ENCODE results near the gene ANXA2R. TPM values are rescaled to one million over a fixed set of nuclear protein-coding genes. Genes with fewer than 3 reads are reported as not detected.
A peak's percentile ranks its signal among the peaks of the same experiment; 100 is the strongest.

Gene ANXA2R
- polyA plus RNA-seq, 3 donors: 1.1 to 1.4 (median 1.4) TPM

DNA sequence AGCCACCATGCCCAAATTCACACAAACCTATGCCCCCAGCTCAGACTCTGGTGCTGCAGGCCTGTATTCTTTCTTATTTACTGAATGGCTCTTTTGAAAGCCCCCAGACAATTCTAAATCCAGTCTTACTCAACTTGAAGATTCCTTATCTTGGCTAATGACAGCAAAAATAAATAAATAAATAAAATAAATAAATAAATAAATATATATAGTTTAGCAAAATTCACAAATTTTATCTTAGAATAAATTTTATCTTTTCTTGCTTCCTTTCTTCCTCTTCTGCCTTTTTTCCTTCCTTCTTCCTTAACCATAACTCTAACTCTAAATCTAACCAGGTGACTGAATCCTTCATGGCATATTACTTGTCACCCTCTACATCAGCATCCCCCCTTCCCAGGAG is 25.6 kb downstream of the ANXA2R start:
- DNase-seq (ENCODE audit: extremely low read depth in 1 of 11, low read depth in 9 of 11, low spot score in 4 of 11): no peak

DNA sequence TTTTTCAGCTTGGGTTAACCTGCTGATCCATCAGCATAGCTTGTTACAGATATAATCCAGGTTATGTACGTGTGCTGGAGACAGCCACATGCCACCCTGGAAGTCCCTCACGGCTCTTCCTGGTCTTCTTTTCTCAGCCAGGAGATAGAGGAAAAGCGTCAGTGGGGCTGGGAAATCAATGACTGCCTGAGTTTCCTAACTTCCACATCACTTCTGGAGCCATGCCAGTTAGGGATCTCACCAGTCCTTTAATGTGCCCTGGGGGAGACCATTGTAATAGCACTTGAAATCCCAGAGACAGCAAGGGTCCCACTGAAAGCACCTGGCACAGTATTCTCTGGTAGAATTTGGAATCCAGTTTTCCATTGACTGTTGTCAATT is 29.2 kb downstream of the ANXA2R start:
- no peak for DNase-seq (ENCODE audit: extremely low read depth in 1 of 11, low read depth in 9 of 11, low spot score in 4 of 11)

DNA sequence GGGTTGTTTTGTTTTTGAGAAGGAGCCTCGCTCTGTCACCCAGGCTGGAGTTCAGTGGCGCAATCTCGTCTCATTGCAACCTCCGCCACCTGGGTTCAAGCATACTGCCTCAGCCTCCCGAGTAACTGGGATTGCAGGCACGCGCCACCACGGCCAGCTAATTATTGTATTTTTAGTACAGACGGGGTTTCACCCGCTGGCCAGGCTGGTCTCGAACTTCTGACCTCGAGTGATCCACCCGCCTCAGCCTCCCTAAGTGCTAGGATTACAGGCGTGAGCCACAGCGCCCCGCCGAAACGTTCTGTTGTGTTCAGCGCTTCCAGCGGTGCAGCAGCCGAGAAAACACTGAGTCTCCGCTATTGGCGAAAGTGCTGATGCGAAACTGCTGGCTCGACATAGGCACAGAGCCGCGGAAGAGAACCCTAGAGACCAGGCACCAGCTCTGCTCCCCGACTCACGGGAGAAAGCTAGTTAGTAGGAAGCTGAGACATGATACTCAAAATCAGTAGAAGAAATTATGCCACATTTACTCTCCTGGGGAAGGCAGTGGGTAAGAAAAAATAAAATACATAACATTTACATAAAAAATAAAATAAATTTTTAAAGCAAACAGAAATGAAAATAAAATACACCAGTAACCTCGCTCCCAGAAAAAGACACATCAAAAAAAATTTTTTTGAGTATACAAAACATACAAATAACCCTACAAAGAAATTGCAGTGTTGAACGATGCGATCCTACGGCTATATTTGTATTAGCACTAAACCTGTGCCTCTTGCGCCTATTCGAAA is 31.6 kb downstream of the ANXA2R start:
- peak in 2 of 11 donors; percentile 79 to 82 for DNase-seq (ENCODE audit: extremely low read depth in 1 of 11, low read depth in 9 of 11, low spot score in 4 of 11)

DNA sequence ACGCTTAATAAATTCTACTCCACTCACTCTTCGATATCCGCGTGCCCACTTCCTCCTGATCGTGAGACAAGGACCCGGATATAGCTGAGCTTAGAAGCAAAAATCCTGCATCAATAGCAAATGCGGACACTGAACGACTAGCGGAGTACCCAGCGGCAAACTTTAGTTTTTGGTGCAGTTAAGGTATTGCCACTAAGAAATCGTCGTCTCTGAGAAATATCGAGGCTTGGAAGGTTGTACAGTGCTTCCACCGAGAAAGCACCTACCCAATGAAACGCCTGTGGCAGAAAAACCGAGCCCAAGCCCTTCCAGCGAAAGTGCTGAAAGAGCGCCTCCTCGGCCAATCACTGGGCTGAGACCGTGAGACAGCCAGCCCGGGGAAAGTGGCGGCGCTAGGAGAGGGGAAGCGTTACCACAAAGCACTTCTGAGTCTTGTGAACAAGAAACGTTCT is 32.2 kb downstream of the ANXA2R start:
- DNase-seq (ENCODE audit: extremely low read depth in 1 of 11, low read depth in 9 of 11, low spot score in 4 of 11): no peak

DNA sequence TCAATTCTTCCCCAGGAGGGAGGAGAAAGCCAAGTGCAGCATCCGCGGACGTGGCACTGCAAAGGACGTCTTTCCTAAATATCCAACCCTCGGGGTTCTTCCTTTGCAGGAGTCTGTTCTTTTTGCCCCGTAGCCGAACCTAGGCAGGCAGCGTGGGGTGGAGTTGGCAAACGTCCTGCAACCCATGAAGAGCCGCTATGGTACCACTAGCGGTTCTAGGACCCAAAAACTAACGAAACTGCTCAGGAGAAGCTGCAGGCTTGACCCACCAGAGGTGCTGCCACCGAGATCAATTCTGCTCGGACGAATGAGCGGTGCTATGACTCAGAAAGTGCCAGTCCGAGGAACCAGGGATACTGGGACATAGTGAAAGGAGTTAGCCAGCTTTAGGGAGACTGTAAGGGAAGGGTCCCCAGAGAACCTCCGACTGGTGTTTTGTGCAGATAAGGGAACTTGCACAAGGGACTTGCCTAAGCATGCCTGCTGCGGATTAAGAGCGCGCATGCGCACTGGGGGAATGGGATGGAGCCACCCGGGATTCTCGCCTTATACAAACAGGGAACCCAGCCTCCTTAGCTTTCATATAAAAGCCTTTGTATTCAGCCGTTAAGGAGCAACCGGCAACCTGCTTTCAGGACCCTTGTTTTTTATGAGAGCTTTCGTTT is 32.7 kb downstream of the ANXA2R start:
- DNase-seq (ENCODE audit: extremely low read depth in 1 of 11, low read depth in 9 of 11, low spot score in 4 of 11): peak in 3 of 11 donors; percentile 67 to 72 (median 71)

DNA sequence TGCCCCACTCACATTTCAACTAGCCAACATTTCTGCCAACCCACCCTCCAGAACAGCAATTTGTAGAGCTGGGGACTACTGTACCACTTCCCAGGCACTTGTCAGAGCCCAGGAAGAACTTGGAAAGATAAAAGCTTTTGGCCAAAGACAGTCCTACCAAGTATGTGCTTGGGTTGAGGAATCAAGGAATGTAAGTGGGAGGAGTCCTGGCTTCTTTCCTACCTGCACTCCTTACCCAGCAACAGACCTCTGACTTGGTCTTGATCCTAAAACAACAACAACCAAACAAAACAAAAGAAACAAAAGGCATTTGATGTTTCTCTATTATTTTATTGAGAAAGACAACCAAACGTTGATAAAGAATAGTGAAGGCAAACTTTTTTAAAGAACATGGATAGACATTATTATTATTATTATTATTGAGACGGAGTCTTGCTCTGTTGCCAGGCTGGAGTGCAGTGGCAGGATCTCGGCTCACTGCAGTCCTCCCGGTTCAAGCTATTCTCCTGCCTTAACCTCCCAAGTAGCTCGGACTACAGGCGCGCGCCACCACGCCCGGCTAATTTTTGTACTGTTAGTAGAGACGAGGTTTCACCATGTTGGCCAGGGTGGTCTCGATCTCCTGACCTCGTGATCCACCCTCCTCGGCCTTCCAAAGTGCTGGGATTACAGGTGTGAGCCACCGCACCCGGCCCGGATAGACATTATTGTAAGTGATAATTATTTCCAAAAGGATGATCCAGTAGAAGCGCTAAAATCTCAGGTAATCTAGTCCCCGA is 33.5 kb downstream of the ANXA2R start:
- DNase-seq (ENCODE audit: extremely low read depth in 1 of 11, low read depth in 9 of 11, low spot score in 4 of 11): no peak

DNA sequence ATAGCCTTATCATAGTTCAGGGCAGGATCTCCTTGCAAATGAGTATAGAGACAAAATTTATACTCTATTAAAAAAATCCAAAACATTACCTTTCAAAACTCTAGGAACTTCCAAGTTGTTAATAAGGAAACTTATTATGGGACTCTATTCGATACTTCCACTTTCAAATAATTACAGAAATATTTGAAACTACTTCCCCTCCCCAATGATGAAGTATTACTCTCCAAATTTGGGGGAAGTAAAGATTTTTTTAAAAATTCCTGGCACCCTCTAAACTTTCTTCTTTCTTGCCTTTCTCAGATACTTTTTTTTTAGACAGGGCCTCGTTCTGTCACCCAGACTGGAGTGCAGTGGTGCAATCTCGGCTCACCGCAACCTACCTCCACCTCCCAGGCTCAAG is 35.1 kb downstream of the ANXA2R start:
- DNase-seq (ENCODE audit: extremely low read depth in 1 of 11, low read depth in 9 of 11, low spot score in 4 of 11): no peak

DNA sequence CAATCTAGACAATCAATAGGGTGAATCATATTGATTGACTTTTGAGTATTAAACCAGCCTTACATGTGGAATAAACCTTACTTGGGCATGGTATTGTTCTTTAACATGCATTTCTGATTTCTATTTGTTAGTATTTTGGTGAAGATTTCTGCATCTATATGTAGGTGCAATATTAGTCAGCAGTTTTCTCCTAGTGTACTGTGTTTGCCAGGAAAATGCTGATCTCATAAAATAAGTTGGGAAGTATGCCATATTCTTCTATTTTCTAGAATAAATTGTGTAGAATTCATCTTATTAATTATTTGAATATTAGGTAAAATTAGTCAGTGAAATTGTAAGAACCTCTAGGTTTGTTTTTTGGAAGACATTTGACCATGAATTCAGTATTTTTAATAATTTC is 38.4 kb downstream of the ANXA2R start:
- no peak for DNase-seq (ENCODE audit: extremely low read depth in 1 of 11, low read depth in 9 of 11, low spot score in 4 of 11)

DNA sequence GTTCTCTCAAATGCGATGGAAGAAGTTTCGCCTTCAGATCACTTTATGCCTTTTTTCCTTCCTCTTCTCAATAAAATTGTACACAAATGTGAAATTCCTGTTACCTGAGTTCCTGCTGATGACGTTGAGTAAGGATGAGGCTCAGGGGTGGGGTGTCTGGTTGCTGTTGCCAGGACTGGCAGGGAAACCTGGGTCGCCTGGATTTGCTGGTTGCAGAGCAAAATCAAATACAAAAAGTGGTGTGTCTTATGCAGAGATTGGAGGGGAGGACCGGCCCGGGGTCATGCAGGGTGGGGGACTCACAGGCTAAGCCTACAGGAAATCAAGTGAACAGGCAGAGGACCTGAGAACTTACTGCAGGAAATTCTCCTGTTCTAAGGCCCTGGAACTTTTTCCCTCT is 39.2 kb downstream of the ANXA2R start:
- DNase-seq (ENCODE audit: extremely low read depth in 1 of 11, low read depth in 9 of 11, low spot score in 4 of 11): no peak

DNA sequence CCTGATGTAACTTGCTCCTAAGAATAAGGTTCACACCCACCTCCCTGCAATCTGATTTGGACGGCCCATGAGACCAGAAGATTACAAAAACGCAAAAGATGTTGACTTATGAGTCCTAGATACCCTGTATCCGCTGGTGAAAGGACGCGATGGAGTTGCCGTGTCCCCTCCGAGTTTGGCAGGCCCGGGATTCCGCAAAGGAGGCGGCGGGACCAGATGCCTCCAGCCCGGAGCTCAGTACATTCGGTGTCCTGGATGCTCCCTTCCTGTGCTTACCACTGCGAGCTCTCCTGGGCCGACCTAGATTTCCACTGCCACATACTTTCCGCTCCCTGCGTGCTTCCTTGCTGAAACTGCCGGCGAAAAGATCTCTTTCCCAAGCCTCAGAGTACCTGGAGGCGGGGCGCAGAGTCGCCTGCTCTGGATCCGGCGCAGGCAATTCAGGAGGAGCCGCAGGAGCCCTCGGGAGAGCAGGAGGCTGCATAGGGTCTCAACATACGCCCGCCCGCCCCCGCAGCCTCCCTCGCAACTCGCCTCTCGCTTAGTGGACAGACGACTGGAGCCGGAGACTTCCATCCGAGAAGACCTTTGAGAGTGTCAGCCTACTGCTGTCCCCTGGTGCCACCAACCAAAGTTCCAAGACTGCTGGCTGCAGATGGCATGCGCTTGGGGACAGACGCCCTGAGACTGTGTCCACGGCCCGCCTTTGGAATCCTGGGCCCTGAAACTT is 39.8 kb downstream of the ANXA2R start:
- DNase-seq (ENCODE audit: extremely low read depth in 1 of 11, low read depth in 9 of 11, low spot score in 4 of 11): no peak

DNA sequence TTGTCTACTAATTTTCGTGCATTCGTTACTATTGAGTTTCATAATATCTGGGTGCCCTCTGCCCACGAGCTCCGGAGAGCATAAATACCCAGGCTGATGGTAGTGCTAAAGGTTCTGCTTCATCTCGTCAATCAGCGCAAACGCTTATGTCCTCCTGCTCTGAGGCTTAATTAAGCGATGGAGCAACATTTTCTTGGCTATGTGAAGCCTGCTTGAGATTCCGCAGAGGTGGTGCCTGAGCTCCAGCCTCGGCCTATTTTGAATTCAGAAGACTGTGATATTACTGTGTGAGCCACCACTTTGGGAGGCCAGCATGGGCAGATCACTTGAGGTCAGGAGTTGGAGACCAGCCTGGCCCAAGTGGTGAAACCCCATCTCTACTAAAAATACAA is 44.8 kb downstream of the ANXA2R start:
- DNase-seq (ENCODE audit: extremely low read depth in 1 of 11, low read depth in 9 of 11, low spot score in 4 of 11): no peak

DNA sequence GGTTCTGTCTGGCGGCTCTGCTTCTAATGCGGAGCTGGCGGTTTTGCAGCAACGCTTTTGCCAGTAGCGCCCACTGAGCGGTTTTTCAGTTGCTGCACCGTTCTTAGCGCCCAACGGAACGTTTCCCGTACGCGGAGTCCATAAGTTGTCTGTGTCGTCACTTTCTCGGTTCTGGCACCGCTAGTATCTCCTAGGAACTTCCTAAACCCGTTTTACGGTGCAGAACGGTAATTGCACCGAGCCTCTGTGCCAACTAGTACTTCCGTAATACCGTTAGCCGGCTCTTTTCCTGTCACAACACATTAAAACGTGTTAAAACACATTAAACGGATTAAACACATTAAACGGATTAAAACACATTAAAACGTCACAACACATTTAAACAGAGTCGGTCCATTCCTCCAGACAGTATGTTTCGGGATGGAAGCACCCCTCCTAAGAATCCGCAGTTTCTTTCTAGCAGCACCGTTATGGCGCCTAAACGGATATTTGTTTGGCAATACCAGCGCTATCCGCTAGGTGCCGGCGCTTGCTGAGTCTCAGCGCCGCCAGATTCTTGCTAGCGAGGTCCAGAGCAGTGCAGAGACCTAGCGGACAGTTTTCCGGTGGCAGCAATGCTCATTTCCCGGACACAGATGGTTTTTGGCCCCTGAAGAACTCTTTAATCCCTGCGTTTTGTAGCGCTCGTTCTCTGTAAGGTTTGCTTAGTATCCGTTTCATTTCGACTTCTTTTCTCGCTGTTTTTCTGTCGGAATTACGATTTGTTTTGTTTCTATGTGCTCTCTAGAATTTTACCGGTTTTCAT is 45.4 kb downstream of the ANXA2R start:
- peak in 7 of 11 donors; percentile 78 to 88 (median 83) for DNase-seq (ENCODE audit: extremely low read depth in 1 of 11, low read depth in 9 of 11, low spot score in 4 of 11)

DNA sequence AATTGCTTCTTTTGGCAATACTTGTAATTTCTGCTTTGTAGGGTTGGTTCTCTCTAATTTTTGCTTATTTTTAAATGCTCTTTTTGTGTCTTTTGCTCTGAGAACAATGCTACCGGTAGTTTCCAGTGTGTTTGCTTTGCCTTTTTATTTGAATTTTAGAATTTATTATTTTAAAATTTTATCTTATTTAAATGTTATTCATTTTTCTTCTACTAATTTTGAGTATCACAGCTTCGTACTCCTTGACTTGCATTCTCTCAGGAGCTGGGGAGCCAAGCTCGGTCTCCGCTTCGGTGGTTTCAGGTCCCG is 45.9 kb downstream of the ANXA2R start:
- DNase-seq (ENCODE audit: extremely low read depth in 1 of 11, low read depth in 9 of 11, low spot score in 4 of 11): no peak

DNA sequence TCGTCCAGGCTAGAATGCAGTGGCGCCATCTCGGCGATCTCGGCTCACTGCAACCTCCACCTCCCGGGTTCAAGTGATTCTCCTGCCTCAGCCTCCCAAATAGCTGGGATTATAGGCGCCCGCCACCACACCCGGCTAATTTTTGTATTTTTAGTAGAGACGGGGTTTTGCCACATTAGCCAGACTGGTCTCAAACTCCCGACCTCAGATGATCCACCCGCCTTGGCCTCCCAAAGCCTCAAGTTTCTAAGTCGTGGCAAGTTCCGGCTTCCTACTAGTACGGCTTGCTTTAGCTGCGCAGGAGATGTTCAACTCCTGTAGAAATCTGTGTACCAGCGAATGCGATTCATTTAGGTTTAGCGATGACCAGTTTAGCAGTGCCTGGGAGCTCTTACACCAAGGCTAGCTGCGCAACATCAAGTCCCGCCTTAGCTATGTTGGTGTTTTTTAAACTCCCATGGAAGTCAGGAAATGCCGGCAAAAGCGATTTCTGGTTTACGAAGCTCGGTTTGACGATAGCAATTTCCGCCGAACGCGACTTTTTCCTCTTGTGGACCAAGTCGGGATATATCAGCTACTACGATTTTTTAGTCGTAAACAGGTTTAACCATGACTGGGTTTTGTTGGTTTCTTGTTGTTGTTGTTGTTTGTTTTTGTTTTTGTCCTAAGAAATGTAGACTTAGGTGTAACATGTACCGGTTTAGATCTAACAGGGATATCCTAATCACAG is 46.4 kb downstream of the ANXA2R start:
- DNase-seq (ENCODE audit: extremely low read depth in 1 of 11, low read depth in 9 of 11, low spot score in 4 of 11): no peak

DNA sequence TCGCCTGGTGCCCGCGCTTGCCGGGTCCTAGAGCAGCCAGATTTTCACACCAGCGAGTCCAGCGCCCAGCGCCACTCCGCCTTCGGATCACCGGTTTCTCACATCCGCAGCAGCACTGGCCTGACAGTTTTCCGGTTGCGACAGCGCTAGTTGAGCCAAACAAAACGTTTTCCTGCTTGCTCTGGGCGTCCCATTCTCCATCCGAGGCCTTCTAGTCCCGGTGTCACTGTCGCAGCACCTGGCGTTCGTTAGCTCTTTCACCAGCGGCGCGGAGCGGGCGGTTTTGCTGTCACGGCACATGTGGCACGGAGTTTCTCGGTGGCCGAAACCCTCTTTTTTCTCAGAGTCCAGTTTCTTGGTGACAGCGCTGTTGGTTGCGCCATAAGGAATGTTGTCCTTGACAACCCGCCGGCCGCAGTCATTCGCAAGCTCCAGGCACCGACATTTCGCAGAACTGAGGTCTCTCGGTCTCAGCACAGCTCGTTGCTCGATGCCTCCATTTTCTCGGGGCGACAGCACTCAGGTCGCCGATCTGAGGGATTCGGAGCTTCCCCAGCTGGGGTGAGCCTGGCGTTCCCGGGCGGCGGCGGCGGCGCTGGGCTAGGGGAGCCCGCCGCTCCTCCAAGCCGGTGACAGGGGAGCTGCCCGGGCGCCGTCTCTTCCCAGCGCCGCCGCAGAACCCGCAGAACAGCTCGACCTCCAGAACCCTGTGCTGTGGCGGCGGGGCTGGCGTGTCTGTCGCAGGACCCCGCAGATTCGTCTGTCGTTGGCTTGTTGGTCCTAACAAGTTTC is 47.8 kb downstream of the ANXA2R start:
- no peak for DNase-seq (ENCODE audit: extremely low read depth in 1 of 11, low read depth in 9 of 11, low spot score in 4 of 11)

DNA sequence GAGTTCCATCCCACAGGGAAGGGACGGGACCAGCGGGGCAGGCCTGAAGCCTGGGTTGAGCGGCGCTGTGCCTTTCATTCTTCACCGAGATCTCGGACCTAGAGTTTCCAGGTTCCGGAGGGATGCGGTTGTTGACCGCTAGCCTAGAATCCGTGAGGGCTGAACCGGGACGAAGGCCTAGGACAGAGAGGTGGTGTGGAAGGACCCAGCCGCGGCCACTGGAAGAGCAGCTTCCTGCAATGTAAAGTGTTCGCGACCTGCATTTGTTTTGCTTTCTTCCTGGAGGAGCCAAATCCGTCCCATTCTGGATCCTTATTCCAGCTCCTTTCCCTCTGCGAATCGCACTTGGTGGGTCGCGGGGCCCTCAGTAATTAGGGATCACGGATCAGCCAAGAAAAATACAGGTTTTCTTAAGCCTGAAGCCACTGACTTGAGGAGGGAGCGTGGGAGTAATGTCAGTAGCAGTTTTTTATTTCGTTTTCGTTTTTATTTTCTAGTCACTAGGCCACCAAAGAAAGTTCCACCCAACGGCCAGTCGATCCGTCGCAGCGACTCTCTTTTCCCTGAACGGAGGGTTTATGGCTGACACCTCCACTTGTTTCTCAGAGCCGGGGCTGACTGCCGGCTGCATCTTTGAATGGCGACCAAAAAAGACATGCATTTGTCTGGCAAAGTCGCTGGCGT is 48.6 kb downstream of the ANXA2R start:
- DNase-seq (ENCODE audit: extremely low read depth in 1 of 11, low read depth in 9 of 11, low spot score in 4 of 11): no peak

DNA sequence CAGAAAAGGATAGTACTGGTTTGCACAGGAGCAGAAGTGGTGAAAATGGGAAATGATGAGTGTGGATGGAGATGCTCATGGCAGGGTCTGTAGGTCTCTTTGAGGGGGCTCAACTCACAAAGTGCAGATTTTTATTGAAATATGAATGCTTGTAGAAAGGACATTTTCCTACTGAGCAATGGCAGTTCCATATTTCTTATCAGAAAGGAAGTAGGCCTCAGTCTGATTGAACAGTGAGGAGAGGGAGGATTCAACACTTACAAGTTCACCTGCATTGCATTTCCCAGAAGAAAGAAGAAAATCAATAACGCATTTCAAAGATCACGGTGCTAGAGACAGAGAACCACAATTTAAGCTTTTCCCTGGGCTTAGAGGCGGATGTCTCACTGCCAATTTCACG is 49.2 kb downstream of the ANXA2R start:
- no peak for DNase-seq (ENCODE audit: extremely low read depth in 1 of 11, low read depth in 9 of 11, low spot score in 4 of 11)
